Left ventricle myocardium inferior (tissue), 1 donor: ENCODE results near the gene IQCE. TPM values are rescaled to one million over a fixed set of nuclear protein-coding genes. Genes with fewer than 3 reads are reported as not detected.

ENCODE experiments used
- DNase-seq: peaks from one replicate; pipeline ENCODE4 v3.0.0-alpha.2; 2020
- H3K27ac ChIP-seq: fragments of 200-600 bp; replicated peaks from 2 replicates; pipeline ENCODE4 v1.8.0; 2021
- H3K27me3 ChIP-seq: fragments of 200-600 bp; 2 replicates; pipeline ENCODE4 v1.8.0; 2021; ENCODE audit warnings: low read depth
- H3K36me3 ChIP-seq: fragments of 200-600 bp; 2 replicates; pipeline ENCODE4 v1.8.0; 2021
- H3K4me1 ChIP-seq: fragments of 200-600 bp; 2 replicates; pipeline ENCODE4 v1.8.0; 2021
- H3K4me3 ChIP-seq: fragments of 200-600 bp; 2 replicates; pipeline ENCODE4 v1.8.0; 2021; ENCODE audit warnings: mild to moderate bottlenecking, moderate library complexity
- H3K9me3 ChIP-seq: fragments of 200-600 bp; replicated peaks from 2 replicates; pipeline ENCODE4 v1.8.0; 2021
- CTCF ChIP-seq: fragments of 200-600 bp; IDR thresholded peaks from 2 replicates; pipeline ENCODE4 v1.8.0; 2021; ENCODE audit warnings: antibody characterized with exemption, mild to moderate bottlenecking, borderline replicate concordance
- intact Hi-C: fragments of 100-400 bp; cut with micrococcal nuclease; formaldehyde crosslinking; loops from one replicate; pipeline ENCODE4 v1.11.0; 2022
- total RNA-seq: library from RNA; stranded (reverse); fragmentation: NEBNext Ultra II Directional; extraction: Animal tissue kit (Norgen Biotek cat#: 25700); gene quantifications from one replicate; pipeline ENCODE4 v1.2.1, GENCODE V29; 2021
- donor health status: DM: no; HTN: yes; CAD: no; lungs with severe emphysema.

Gene IQCE
- total RNA-seq, 1 donor from 2014 or later: 11.5 TPM

GRCh38 chr7:2645274-2645868 is 86.6 kb downstream of the IQCE start:
- intact Hi-C loops: no loop called here

GRCh38 chr7:2646336-2646679 is 87.5 kb downstream of the IQCE start:
- peaks cover 32% of the 10 kb centered on the region for H3K36me3 ChIP-seq
- H3K27me3 ChIP-seq: no peaks in the 10 kb centered on the region
- DNase-seq: no peak
- TF ChIP-seq CTCF: no peak
- H3K4me3 ChIP-seq: no peak overlapping the region
- peaks cover 38% of the 10 kb centered on the region for H3K4me1 ChIP-seq
- intact Hi-C loops: no loop called here
- no peaks in the 10 kb centered on the region for H3K9me3 ChIP-seq
- H3K27ac ChIP-seq: no peak overlapping the region

More at GRCh38 chr7:2645274-2645868, 86.6 kb downstream of the IQCE start:
- H3K4me1 ChIP-seq: peaks cover 47% of the 10 kb centered on the region
- H3K27ac ChIP-seq: peak overlapping the region; percentile 62
- no peak for TF ChIP-seq CTCF
- no peak for DNase-seq
- H3K9me3 ChIP-seq: no peaks in the 10 kb centered on the region
- H3K36me3 ChIP-seq: peaks cover 32% of the 10 kb centered on the region
- no peaks in the 10 kb centered on the region for H3K27me3 ChIP-seq
- H3K4me3 ChIP-seq: no peak overlapping the region

- no peak for DNase-seq
- intact Hi-C loops: no loop called here
- H3K4me1 ChIP-seq: peaks cover 32% of the 10 kb centered on the region
- no peak overlapping the region for H3K27ac ChIP-seq
- peaks cover 32% of the 10 kb centered on the region for H3K36me3 ChIP-seq
- no peak overlapping the region for H3K4me3 ChIP-seq
- no peaks in the 10 kb centered on the region for H3K27me3 ChIP-seq
- TF ChIP-seq CTCF: no peak
- H3K9me3 ChIP-seq: no peaks in the 10 kb centered on the region
These were observed 88.1 kb downstream of the IQCE start for GRCh38 chr7:2646680-2647571.

- H3K9me3 ChIP-seq: no peaks in the 10 kb centered on the region
- H3K27me3 ChIP-seq: no peaks in the 10 kb centered on the region
- peaks cover 32% of the 10 kb centered on the region for H3K36me3 ChIP-seq
- intact Hi-C loops: no loop called here
- no peak for DNase-seq
- no peak overlapping the region for H3K4me3 ChIP-seq
- no peak overlapping the region for H3K27ac ChIP-seq
- H3K4me1 ChIP-seq: peaks cover 25% of the 10 kb centered on the region
- no peak for TF ChIP-seq CTCF
These were observed 88.9 kb downstream of the IQCE start for GRCh38 chr7:2647594-2648172.

- H3K27me3 ChIP-seq: no peaks in the 10 kb centered on the region
- H3K4me1 ChIP-seq: peaks cover 14% of the 10 kb centered on the region
- no peak overlapping the region for H3K27ac ChIP-seq
- intact Hi-C loops: no loop called here
- no peak for TF ChIP-seq CTCF
- no peak for DNase-seq
- peaks cover 35% of the 10 kb centered on the region for H3K36me3 ChIP-seq
- no peaks in the 10 kb centered on the region for H3K9me3 ChIP-seq
- H3K4me3 ChIP-seq: no peak overlapping the region
These were observed 90.5 kb downstream of the IQCE start for GRCh38 chr7:2649139-2649838.
